ENCODE results near the gene NDUFAF3.

DNA sequence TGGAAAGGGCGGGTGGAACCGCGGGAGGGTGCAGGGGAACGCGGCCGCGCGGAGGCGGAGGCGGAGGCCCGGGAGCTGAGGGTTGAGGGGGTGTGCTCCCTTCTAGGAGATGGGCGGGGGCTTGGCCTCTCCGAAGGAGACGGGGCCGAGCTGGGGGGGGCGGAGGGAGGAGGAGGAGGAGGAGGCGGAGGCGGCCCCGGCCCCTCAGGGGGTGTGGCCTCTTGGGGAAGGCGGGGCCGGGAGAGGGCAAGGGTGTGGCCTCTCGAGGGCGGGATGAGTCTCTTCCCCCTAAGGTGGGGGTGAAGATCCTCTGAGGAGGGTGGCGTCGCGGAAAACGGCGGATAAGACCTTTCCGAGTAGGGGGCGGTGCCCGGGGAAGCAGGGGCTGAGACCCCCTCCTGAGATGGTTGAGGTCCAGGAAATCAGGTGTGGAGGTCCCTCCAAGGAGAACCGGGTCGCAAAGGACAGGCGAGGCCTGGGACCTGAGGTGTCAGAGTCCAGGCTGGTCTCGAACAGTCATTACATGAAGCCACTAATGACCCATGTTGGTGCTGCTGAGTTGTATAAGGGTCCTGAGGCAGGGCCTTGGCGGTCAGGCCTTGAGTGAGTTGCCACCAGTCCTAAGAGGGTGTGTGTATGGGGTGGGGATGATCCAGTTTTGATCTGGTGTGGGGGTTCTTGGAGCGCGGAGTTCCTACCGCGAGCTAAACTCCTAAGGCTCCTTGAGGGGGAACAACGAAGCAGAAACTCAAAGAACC lies 14.0 kb upstream of the NDUFAF3 start:
- TF ChIP-seq ZBTB21 (tag by site-specific recombination; IDR thresholded peaks at IDR 0.05) = no peak
- TF ChIP-seq, protein P1, sequence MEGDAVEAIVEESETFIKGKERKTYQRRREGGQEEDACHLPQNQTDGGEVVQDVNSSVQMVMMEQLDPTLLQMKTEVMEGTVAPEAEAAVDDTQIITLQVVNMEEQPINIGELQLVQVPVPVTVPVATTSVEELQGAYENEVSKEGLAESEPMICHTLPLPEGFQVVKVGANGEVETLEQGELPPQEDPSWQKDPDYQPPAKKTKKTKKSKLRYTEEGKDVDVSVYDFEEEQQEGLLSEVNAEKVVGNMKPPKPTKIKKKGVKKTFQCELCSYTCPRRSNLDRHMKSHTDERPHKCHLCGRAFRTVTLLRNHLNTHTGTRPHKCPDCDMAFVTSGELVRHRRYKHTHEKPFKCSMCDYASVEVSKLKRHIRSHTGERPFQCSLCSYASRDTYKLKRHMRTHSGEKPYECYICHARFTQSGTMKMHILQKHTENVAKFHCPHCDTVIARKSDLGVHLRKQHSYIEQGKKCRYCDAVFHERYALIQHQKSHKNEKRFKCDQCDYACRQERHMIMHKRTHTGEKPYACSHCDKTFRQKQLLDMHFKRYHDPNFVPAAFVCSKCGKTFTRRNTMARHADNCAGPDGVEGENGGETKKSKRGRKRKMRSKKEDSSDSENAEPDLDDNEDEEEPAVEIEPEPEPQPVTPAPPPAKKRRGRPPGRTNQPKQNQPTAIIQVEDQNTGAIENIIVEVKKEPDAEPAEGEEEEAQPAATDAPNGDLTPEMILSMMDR (tag by site-specific recombination; IDR thresholded peaks at IDR 0.05) = no peak
- no peak for TF ChIP-seq MEIS1 (CRISPR knock-in tag; IDR thresholded peaks at IDR 0.05; ENCODE audit: borderline replicate concordance)
- TF ChIP-seq ZNF274 (IDR thresholded peaks at IDR 0.05; ENCODE audit: low read length) = no peak
- no peak for TF ChIP-seq ZNF274 (tag by site-specific recombination; IDR thresholded peaks at IDR 0.05; ENCODE audit: borderline replicate concordance)
- no peak; the same call in 1 of the 2 replicates for TF ChIP-seq KLF10 (tag by site-specific recombination; IDR thresholded peaks at IDR 0.05)
- TF ChIP-seq, protein P2, sequence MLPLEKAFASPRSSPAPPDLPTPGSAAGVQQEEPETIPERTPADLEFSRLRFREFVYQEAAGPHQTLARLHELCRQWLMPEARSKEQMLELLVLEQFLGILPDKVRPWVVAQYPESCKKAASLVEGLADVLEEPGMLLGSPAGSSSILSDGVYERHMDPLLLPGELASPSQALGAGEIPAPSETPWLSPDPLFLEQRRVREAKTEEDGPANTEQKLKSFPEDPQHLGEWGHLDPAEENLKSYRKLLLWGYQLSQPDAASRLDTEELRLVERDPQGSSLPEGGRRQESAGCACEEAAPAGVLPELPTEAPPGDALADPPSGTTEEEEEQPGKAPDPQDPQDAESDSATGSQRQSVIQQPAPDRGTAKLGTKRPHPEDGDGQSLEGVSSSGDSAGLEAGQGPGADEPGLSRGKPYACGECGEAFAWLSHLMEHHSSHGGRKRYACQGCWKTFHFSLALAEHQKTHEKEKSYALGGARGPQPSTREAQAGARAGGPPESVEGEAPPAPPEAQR (tag by site-specific recombination; IDR thresholded peaks at IDR 0.05) = no peak
- no peak for TF ChIP-seq FEZF1 (tag by site-specific recombination; IDR thresholded peaks at IDR 0.05)
- TF ChIP-seq SETDB1 (IDR thresholded peaks at IDR 0.05; ENCODE audit: insufficient read length, low read length) = no peak
